H1 (cell line): ENCODE data around the gene CALM1. TPM values are rescaled to one million over a fixed set of nuclear protein-coding genes. Genes with fewer than 3 reads are reported as not detected.

Experiments
- CTCF ChIA-PET: fragments of 300-600 bp; sonication (Branson Sonifier 250); formaldehyde crosslinking; loops from one replicate; lab custom pipeline; 2021; ENCODE audit not compliant: partially characterized antibody; lab: Charles Lee
- POLR2A ChIA-PET: fragments of 300-600 bp; sonication (Branson Sonifier 250); formaldehyde crosslinking; loops from one replicate; lab custom pipeline; 2021; ENCODE audit warnings: inconsistent platforms; ENCODE audit not compliant: partially characterized antibody; lab: Charles Lee
- DNase-seq, 2 experiments: peaks; one replicate each; pipeline versions ENCODE4 v3.0.0 to v3.0.0-alpha.2; 2010 to 2022; ENCODE audit warnings: low spot score in 2 of 2, low read depth in 1 of 2, mixed read lengths in 1 of 2
- FAIRE-seq: peaks from 2 replicates; lab custom pipeline; 2011; peaks lifted over from hg19 to GRCh38; lab: Jason Lieb, UNC
- H2AFZ ChIP-seq: 2 replicates; pipeline ENCODE4 v1.8.1; 2012; ENCODE audit warnings: low read length, inconsistent platforms
- H2AK5ac ChIP-seq: 2 replicates; pipeline ENCODE4 v1.6.1; 2013; ENCODE audit warnings: low read depth, low read length
- H2BK120ac ChIP-seq: replicated peaks from 2 replicates; pipeline ENCODE3; 2013; ENCODE audit warnings: low read depth, low read length, inconsistent platforms
- H2BK12ac ChIP-seq: 2 replicates; pipeline ENCODE4 v1.6.1; 2013; ENCODE audit warnings: low read depth, low read length
- H2BK15ac ChIP-seq: 2 replicates; pipeline ENCODE4 v1.6.1; 2013; ENCODE audit warnings: low read length
- H2BK20ac ChIP-seq: 2 replicates; pipeline ENCODE4 v1.6.1; 2013; ENCODE audit warnings: low read length
- H2BK5ac ChIP-seq: 2 replicates; pipeline ENCODE4 v1.6.1; 2013; ENCODE audit warnings: low read depth, low read length
- H3K14ac ChIP-seq: 2 replicates; pipeline ENCODE4 v1.6.1; 2013; ENCODE audit warnings: inconsistent platforms; ENCODE audit not compliant: insufficient read length
- H3K18ac ChIP-seq: 2 replicates; pipeline ENCODE4 v1.6.1; 2013; ENCODE audit warnings: low read length; ENCODE audit errors: extremely low read depth
- H3K23ac ChIP-seq: 2 replicates; pipeline ENCODE4 v1.6.1; 2013; ENCODE audit warnings: inconsistent platforms; ENCODE audit not compliant: insufficient read length
- H3K23me2 ChIP-seq: 2 replicates; pipeline ENCODE4 v1.6.1; 2013; ENCODE audit warnings: low read depth, low read length
- H3K27ac ChIP-seq: 2 replicates; pipeline ENCODE4 v1.6.1; 2011; ENCODE audit warnings: low read depth, low read length, inconsistent platforms
- H3K27me3 ChIP-seq, 4 experiments: replicated peaks in 1 of 4; 1 replicate in 1 of 4; 2 replicates in 3 of 4; pipeline versions ENCODE4 v1.6.1 to v1.8.1; 2011 to 2013; ENCODE audit warnings: low read length in 3 of 4, mild to moderate bottlenecking in 3 of 4, inconsistent platforms in 2 of 4, mixed read lengths in 2 of 4, moderate library complexity in 1 of 4; ENCODE audit not compliant: control insufficient read depth in 3 of 4, insufficient read depth in 3 of 4; ENCODE audit errors: extremely low read depth in 1 of 4
- H3K36me3 ChIP-seq, 4 experiments: 2 replicates each; pipeline versions ENCODE4 v1.6.1 to v1.8.1; 2011 to 2013; ENCODE audit warnings: mild to moderate bottlenecking in 4 of 4, low read length in 3 of 4, moderate library complexity in 2 of 4, control low read depth in 1 of 4, inconsistent platforms in 1 of 4; ENCODE audit not compliant: insufficient read depth in 4 of 4, control insufficient read depth in 2 of 4
- H3K4ac ChIP-seq: replicated peaks from 2 replicates; pipeline ENCODE3; 2013; ENCODE audit warnings: low read length, low read depth, mixed read lengths, inconsistent platforms; ENCODE audit not compliant: insufficient read length
- H3K4me1 ChIP-seq, 4 experiments: replicated peaks in 1 of 4; 1 replicate in 1 of 4; 2 replicates in 3 of 4; pipeline versions ENCODE4 v1.6.1 to v1.8.1; 2011 to 2013; ENCODE audit warnings: low read length in 3 of 4, inconsistent platforms in 2 of 4, mixed read lengths in 1 of 4; ENCODE audit not compliant: insufficient read depth in 4 of 4, control insufficient read depth in 3 of 4
- H3K4me2 ChIP-seq, 2 experiments: 2 replicates each; pipeline versions ENCODE4 v1.6.1 to v1.8.1; 2011 to 2013; ENCODE audit warnings: low read depth in 2 of 2, low read length in 2 of 2, control low read depth in 1 of 2, inconsistent platforms in 1 of 2, mild to moderate bottlenecking in 1 of 2; ENCODE audit not compliant: insufficient read depth in 1 of 2
- H3K4me3 ChIP-seq, 4 experiments: fragments of 200-600, 300-600 bp in 1 of 4; sonication (generic), shearing (Covaris generic), sonication (Bioruptor Twin) in 1 of 4; 2 replicates each; pipeline versions ENCODE4 v1.5.1 to v1.8.1; 2011 to 2016; ENCODE audit warnings: low read length in 4 of 4, low read depth in 3 of 4, control low read depth in 2 of 4, inconsistent platforms in 2 of 4, mild to moderate bottlenecking in 2 of 4, mixed read lengths in 1 of 4, moderate library complexity in 1 of 4; ENCODE audit not compliant: insufficient read depth in 2 of 4; ENCODE audit errors: extremely low read depth in 1 of 4
- H3K56ac ChIP-seq: replicated peaks from 2 replicates; pipeline ENCODE3; 2013; ENCODE audit warnings: low read depth, mild to moderate bottlenecking, mixed read lengths, low read length, inconsistent platforms; ENCODE audit not compliant: insufficient read length
- H3K79me1 ChIP-seq: 2 replicates; pipeline ENCODE4 v1.6.1; 2013; ENCODE audit warnings: low read depth, low read length, control low read depth
- H3K79me2 ChIP-seq, 2 experiments: 2 replicates each; pipeline versions ENCODE4 v1.6.1 to v1.8.1; 2012 to 2013; ENCODE audit warnings: low read length in 2 of 2, mild to moderate bottlenecking in 2 of 2, inconsistent platforms in 1 of 2; ENCODE audit not compliant: insufficient read depth in 2 of 2, control insufficient read depth in 1 of 2
- H3K9ac ChIP-seq, 4 experiments: replicated peaks in 1 of 4; 1 replicate in 1 of 4; 2 replicates in 3 of 4; pipeline versions ENCODE4 v1.6.1 to v1.8.1; 2011 to 2013; ENCODE audit warnings: low read depth in 3 of 4, low read length in 3 of 4, control low read depth in 2 of 4, mild to moderate bottlenecking in 2 of 4, moderate library complexity in 2 of 4, inconsistent platforms in 1 of 4; ENCODE audit errors: extremely low read depth in 1 of 4
- H3K9me3 ChIP-seq, 2 experiments: 2 replicates each; pipeline versions ENCODE4 v1.6.1 to v1.8.1; 2012 to 2013; ENCODE audit warnings: mild to moderate bottlenecking in 2 of 2, moderate library complexity in 2 of 2, control low read depth in 1 of 2, inconsistent platforms in 1 of 2, low read depth in 1 of 2, low read length in 1 of 2, mixed read lengths in 1 of 2; ENCODE audit not compliant: insufficient read depth in 2 of 2
- H4K20me1 ChIP-seq, 2 experiments: replicated peaks in 1 of 2; 2 replicates each; pipeline versions ENCODE3 to v1.8.1; 2011 to 2013; ENCODE audit warnings: inconsistent platforms in 2 of 2, low read length in 2 of 2, mild to moderate bottlenecking in 1 of 2; ENCODE audit not compliant: insufficient read depth in 2 of 2, control insufficient read depth in 1 of 2
- H4K5ac ChIP-seq: 2 replicates; pipeline ENCODE4 v1.6.1; 2013; ENCODE audit warnings: low read length, low read depth, mixed read lengths, inconsistent platforms; ENCODE audit not compliant: insufficient read length
- H4K8ac ChIP-seq: 2 replicates; pipeline ENCODE4 v1.8.0; 2013; ENCODE audit warnings: mild to moderate bottlenecking, moderate library complexity, low read length, inconsistent platforms; ENCODE audit not compliant: insufficient read depth; ENCODE audit errors: extremely low read depth
- H4K91ac ChIP-seq: replicated peaks from 2 replicates; pipeline ENCODE3; 2013; ENCODE audit warnings: low read length, mixed read lengths, inconsistent platforms; ENCODE audit not compliant: insufficient read length
- CBX8 ChIP-seq: fragments of 300-800, 300-1000 bp; sonication (generic); IDR thresholded peaks from 2 replicates; pipeline ENCODE4 v1.7.1; 2016; ENCODE audit warnings: low read depth, low read length, borderline replicate concordance
- CREB1 ChIP-seq: IDR thresholded peaks from 2 replicates; pipeline ENCODE4 v1.6.1; 2012; ENCODE audit warnings: inconsistent platforms
- EP300 ChIP-seq, 2 experiments: IDR thresholded peaks; 1 replicate in 1 of 2; 2 replicates in 1 of 2; pipeline ENCODE4 v1.6.1; 2011 to 2012; ENCODE audit warnings: low read depth in 2 of 2, low read length in 2 of 2, mild to moderate bottlenecking in 2 of 2, borderline replicate concordance in 1 of 2, inconsistent platforms in 1 of 2, moderate library complexity in 1 of 2
- FOSL1 ChIP-seq: IDR thresholded peaks from 2 replicates; pipeline ENCODE4 v1.6.1; 2011; ENCODE audit warnings: mild to moderate bottlenecking, low read depth, low read length, moderate library complexity; ENCODE audit not compliant: insufficient read depth
- KDM4A ChIP-seq: IDR thresholded peaks from one replicate; pipeline ENCODE4 v1.7.1; 2012; ENCODE audit warnings: low read depth, mild to moderate bottlenecking, moderate library complexity, low read length, inconsistent platforms; ENCODE audit not compliant: severe bottlenecking
- POLR2A ChIP-seq, 2 experiments: IDR thresholded peaks; 1 replicate in 1 of 2; 2 replicates in 1 of 2; pipeline ENCODE4 v1.6.1; 2011; ENCODE audit warnings: low read depth in 2 of 2, low read length in 2 of 2, mild to moderate bottlenecking in 2 of 2; ENCODE audit errors: control extremely low read depth in 1 of 2
- RNF2 ChIP-seq: fragments of 200-900, 300-1000 bp; sonication (generic); IDR thresholded peaks from 2 replicates; pipeline ENCODE4 v1.7.1; 2016; ENCODE audit warnings: borderline replicate concordance, low read depth, mild to moderate bottlenecking, antibody characterized with exemption, low read length; ENCODE audit not compliant: poor library complexity, severe bottlenecking; ENCODE audit errors: missing control alignments
- RXRA ChIP-seq: IDR thresholded peaks from 2 replicates; pipeline ENCODE4 v1.6.1; 2011; ENCODE audit warnings: low read depth, mild to moderate bottlenecking, low read length, moderate library complexity; ENCODE audit not compliant: insufficient read depth
- TAF1 ChIP-seq: IDR thresholded peaks from 2 replicates; pipeline ENCODE4 v1.6.1; 2011; ENCODE audit warnings: mild to moderate bottlenecking, low read depth, low read length
- YY1 ChIP-seq: IDR thresholded peaks from 2 replicates; pipeline ENCODE4 v1.6.1; 2011; ENCODE audit warnings: low read depth, mild to moderate bottlenecking, low read length
- WGBS, 2 experiments: shearing (Covaris generic) in 1 of 2; methylation state at CpG; one replicate each; pipeline versions ENCODE4 v1.1.6 to v1.1.7; 2013 to 2015; ENCODE audit warnings: low lambda C conversion rate in 2 of 2, mixed read lengths in 2 of 2, inconsistent platforms in 1 of 2, low coverage in 1 of 2, missing lambda C conversion rate in 1 of 2; ENCODE audit not compliant: insufficient replicate concordance in 2 of 2, insufficient coverage in 1 of 2, insufficient read length in 1 of 2; ENCODE audit errors: extremely low coverage in 1 of 2, missing lambda C conversion rate in 1 of 2; 5-methylcytosine and 5-hydroxymethylcytosine counted together
- polyA plus RNA-seq, 7 experiments: library from polyadenylated mRNA; depleted of rRNA in 3 of 7; stranded (reverse) in 5 of 7; unstranded in 2 of 7; fragments of >200 nt in 5 of 7; fragments of 200-250 nt in 2 of 7; gene quantifications; 1 replicate in 5 of 7; 2 replicates in 1 of 7; 4 replicates in 1 of 7; pipeline versions ENCODE4 v1.2.1 to v1.2.3, GENCODE V29; 2011 to 2013; ENCODE audit warnings: missing spikeins in 2 of 7, mixed read lengths in 2 of 7
- total RNA-seq: library from RNA; stranded (reverse); fragmentation: NEBNext Ultra II Directional; extraction: Animal tissue kit (Norgen Biotek cat#: 25700); gene quantifications from 2 replicates; pipeline ENCODE4 v1.2.1, GENCODE V29; 2021

CALM1 gene
- total and polyA plus RNA-seq, 2 of the 8 experiments (the other 6 are each of a cell fraction or from before 2014, with no cell fraction given): 285 to 422 TPM

DNA sequence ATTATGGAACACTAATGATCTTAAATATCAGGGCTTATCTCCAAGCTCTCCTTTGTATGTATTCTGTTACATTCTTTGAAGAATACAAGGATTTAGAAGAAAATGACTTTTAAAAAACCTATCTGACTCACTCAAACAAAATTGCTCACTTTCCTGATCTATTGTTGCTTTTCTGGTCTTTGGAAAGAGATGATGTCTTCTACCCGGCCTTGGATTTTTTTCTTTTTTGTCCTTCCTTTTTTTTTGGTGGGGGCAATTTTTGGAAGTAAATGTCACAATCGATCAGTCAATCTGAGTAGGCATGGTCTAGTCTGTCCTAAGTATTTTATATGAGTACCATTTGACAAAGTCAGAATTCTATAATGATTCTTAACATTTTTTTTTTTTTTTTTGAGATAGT, 10.5 kb upstream of the CALM1 start:
- TF ChIP-seq FOSL1 (no peak), CBX8 (no peak), TAF1 (no peak), RNF2 (no peak), CREB1 (no peak), RXRA (no peak), KDM4A (no peak), POLR2A (IDR thresholded peaks at IDR 0.05; ENCODE audit: control extremely low read depth in 1 of 2, low read depth in 2 of 2, low read length in 2 of 2) (no peak), EP300 (IDR thresholded peaks at IDR 0.05; ENCODE audit: borderline replicate concordance in 1 of 2, low read depth in 2 of 2, low read length in 2 of 2) (no peak), YY1 (no peak)
- TF ChIP-seq, all 59 proteins: peak for 0
- Histone ChIP-seq H2BK20ac (no peak overlapping the region), H2BK5ac (no peak overlapping the region), H3K4ac (no peak overlapping the region), H3K79me1 (no peaks in the 10 kb centered on the region), H2AFZ (no peak overlapping the region), H4K20me1 (no peaks in the 10 kb centered on the region), H3K4me1 (peaks cover 3 to 17% (median 6%) of the 10 kb centered on the region in 4 experiments; a peak in 6 of 7 replicates), H4K8ac (no peak overlapping the region), H3K23ac (no peak overlapping the region), H4K5ac (no peak overlapping the region), H3K4me3 (no peak overlapping the region), H2AK5ac (no peak overlapping the region), H3K79me2 (no peaks in the 10 kb centered on the region), H3K9ac (no peak overlapping the region), H2BK120ac (no peak overlapping the region), H3K4me2 (no peak overlapping the region), H3K27me3 (peaks cover 0 to 3% (median 0%) of the 10 kb centered on the region in 4 experiments; a peak in 1 of 7 replicates), H4K91ac (no peak overlapping the region), H2BK15ac (no peak overlapping the region), H2BK12ac (no peak overlapping the region), H3K18ac (no peak overlapping the region), H3K23me2 (peaks cover 11% of the 10 kb centered on the region; the same call in 1 of the 2 replicates), H3K56ac (no peak overlapping the region), H3K36me3 (no peaks in the 10 kb centered on the region), H3K27ac (no peak overlapping the region), H3K9me3 (no peaks in the 10 kb centered on the region), H3K14ac (no peak overlapping the region)
- no peak for FAIRE-seq
- 100% methylated on average over 2 of the region's 2 CpGs; no CpG with 5 or more reads in 1 of the 2 experiments for WGBS, 2 experiments
- ChIA-PET POLR2A (interaction anchor here (8.9 kb wide), 1 partner anchor 10 kb away, joined by 104 read pairs; the partner anchor contains the start of gene CALM1), CTCF (interaction anchor here (0.7 to 1.0 kb wide), 2 partner anchors 77 to 443 kb away, joined by 4 read pairs; no protein-coding TSS in a partner anchor)
- DNase-seq: no peak
